Endothelial cell of umbilical vein (primary cell): Measurements from ENCODE around the gene NUTF2. TPM values are rescaled to one million over a fixed set of nuclear protein-coding genes. Genes with fewer than 3 reads are reported as not detected.

Experiments used
- BruUV-seq: library from RNA; stranded (reverse); fragments of 400-500 nt; replicated peaks from 2 replicates; lab custom pipeline; 2021; lab: Mats Ljungman, UMichigan
- CTCF ChIA-PET: fragments of 300-600, 350-600 bp; sonication (Branson Sonifier 250); formaldehyde crosslinking; loops from one replicate; lab custom pipeline; 2021; ENCODE audit warnings: antibody characterized with exemption, inconsistent platforms; lab: Charles Lee
- POLR2A ChIA-PET: fragments of 300-600, 350-600 bp; sonication (Branson Sonifier 250); formaldehyde crosslinking; loops from one replicate; lab custom pipeline; 2021; ENCODE audit warnings: antibody characterized with exemption, inconsistent platforms; lab: Charles Lee
- DNase-seq: peaks from one replicate; pipeline ENCODE4 v3.0.0-alpha.2; 2011; ENCODE audit warnings: low read depth, low spot score
- FAIRE-seq: peaks from 2 replicates; lab custom pipeline; 2011; peaks lifted over from hg19 to GRCh38; lab: Jason Lieb, UNC
- H2AFZ ChIP-seq: 2 replicates; pipeline ENCODE4 v1.6.0; 2012; ENCODE audit warnings: low read depth, low read length, control low read depth, inconsistent platforms
- H3K27ac ChIP-seq: 2 replicates; pipeline ENCODE4 v1.5.1; 2011; ENCODE audit warnings: low read depth, mild to moderate bottlenecking, control low read depth, low read length, moderate library complexity; ENCODE audit not compliant: insufficient read depth
- H3K27me3 ChIP-seq, 2 experiments: 2 replicates each; pipeline versions ENCODE4 v1.6.0 to v1.6.1; 2011; ENCODE audit warnings: low read length in 2 of 2, mixed read lengths in 1 of 2; ENCODE audit not compliant: control insufficient read depth in 2 of 2, insufficient read depth in 2 of 2
- H3K36me3 ChIP-seq, 2 experiments: 2 replicates in 1 of 2; 3 replicates in 1 of 2; pipeline ENCODE4 v1.5.1; 2011; ENCODE audit warnings: low read length in 2 of 2, mild to moderate bottlenecking in 1 of 2, moderate library complexity in 1 of 2; ENCODE audit not compliant: control insufficient read depth in 2 of 2, insufficient read depth in 2 of 2; ENCODE audit errors: extremely low read depth in 1 of 2
- H3K4me1 ChIP-seq: 3 replicates; pipeline ENCODE4 v1.5.1; 2011; ENCODE audit warnings: mild to moderate bottlenecking, low read length; ENCODE audit not compliant: control insufficient read depth, insufficient read depth; ENCODE audit errors: extremely low read depth
- H3K4me2 ChIP-seq: 2 replicates; pipeline ENCODE4 v1.6.1; 2011; ENCODE audit warnings: low read length, control low read depth, mixed read lengths; ENCODE audit not compliant: insufficient read depth
- H3K4me3 ChIP-seq, 3 experiments: fragments of 200-600 bp in 1 of 3; sonication (generic), shearing (Covaris generic) in 1 of 3; replicated peaks in 1 of 3; 2 replicates each; pipeline ENCODE4 v1.5.1; 2011 to 2016; ENCODE audit warnings: control low read depth in 3 of 3, low read length in 3 of 3, mild to moderate bottlenecking in 2 of 3, inconsistent platforms in 1 of 3, low read depth in 1 of 3, moderate library complexity in 1 of 3; ENCODE audit not compliant: insufficient read depth in 1 of 3
- H3K79me2 ChIP-seq: 2 replicates; pipeline ENCODE4 v1.6.0; 2012; ENCODE audit warnings: low read length, inconsistent platforms; ENCODE audit not compliant: control insufficient read depth, insufficient read depth
- H3K9ac ChIP-seq: replicated peaks from 2 replicates; pipeline ENCODE3; 2011; ENCODE audit warnings: low read length, control low read depth; ENCODE audit not compliant: insufficient read depth; ENCODE audit errors: extremely low read depth
- H3K9me1 ChIP-seq: replicated peaks from 3 replicates; pipeline ENCODE4 v1.6.0; 2011; ENCODE audit warnings: mild to moderate bottlenecking, low read length; ENCODE audit not compliant: control insufficient read depth, insufficient read depth; ENCODE audit errors: extremely low read depth
- H3K9me3 ChIP-seq: replicated peaks from 2 replicates; pipeline ENCODE4 v1.5.1; 2012; ENCODE audit warnings: low read length, inconsistent platforms; ENCODE audit not compliant: control insufficient read depth, insufficient read depth
- H4K20me1 ChIP-seq: replicated peaks from 2 replicates; pipeline ENCODE3; 2011; ENCODE audit warnings: mild to moderate bottlenecking, low read length; ENCODE audit not compliant: control insufficient read depth, insufficient read depth; ENCODE audit errors: extremely low read depth
- CTCF ChIP-seq, 2 donors: IDR thresholded peaks; 1 replicate in 1 of 2; 2 replicates in 1 of 2; pipeline ENCODE4 v1.5.1; 2011; ENCODE audit warnings: low read length in 2 of 2, mild to moderate bottlenecking in 2 of 2, moderate library complexity in 2 of 2, control low read depth in 1 of 2, inconsistent platforms in 1 of 2, low read depth in 1 of 2; ENCODE audit not compliant: insufficient read depth in 1 of 2; ENCODE audit errors: extremely low read depth in 1 of 2
- EZH2 ChIP-seq: IDR thresholded peaks from 2 replicates; pipeline ENCODE4 v1.6.1; 2012; ENCODE audit warnings: borderline replicate concordance, low read depth, mild to moderate bottlenecking, moderate library complexity, low read length, inconsistent platforms; ENCODE audit not compliant: severe bottlenecking
- FOS ChIP-seq: IDR thresholded peaks from 2 replicates; pipeline ENCODE4 v1.6.1; 2011; ENCODE audit warnings: mild to moderate bottlenecking, low read length, moderate library complexity, borderline replicate concordance; ENCODE audit not compliant: insufficient read depth
- GATA2 ChIP-seq: IDR thresholded peaks from 2 replicates; pipeline ENCODE4 v1.7.0; 2011; ENCODE audit warnings: low read depth, mild to moderate bottlenecking, moderate library complexity, mixed read lengths, low read length; ENCODE audit not compliant: insufficient read length, insufficient read depth
- JUN ChIP-seq: IDR thresholded peaks from 2 replicates; pipeline ENCODE4 v1.6.1; 2011; ENCODE audit warnings: borderline replicate concordance, low read depth; ENCODE audit not compliant: insufficient read length, insufficient read depth
- MAX ChIP-seq: IDR thresholded peaks from 2 replicates; pipeline ENCODE4 v1.6.1; 2011; ENCODE audit not compliant: insufficient read depth, insufficient read length
- MYC ChIP-seq: IDR thresholded peaks from one replicate; pipeline ENCODE4 v1.6.1; 2011; ENCODE audit warnings: mild to moderate bottlenecking, low read depth, low read length
- POLR2A ChIP-seq: IDR thresholded peaks from 2 replicates; pipeline ENCODE4 v1.6.1; 2012; ENCODE audit warnings: low read depth, mild to moderate bottlenecking, control low read depth, low read length
- POLR2AphosphoS5 ChIP-seq: IDR thresholded peaks from 2 replicates; pipeline ENCODE4 v1.6.1; 2012; ENCODE audit warnings: low read depth, mild to moderate bottlenecking, control low read depth, low read length, moderate library complexity; ENCODE audit not compliant: insufficient read depth
- dilution Hi-C: fragments of 300-500 bp; cut with MboI; formaldehyde crosslinking; loops from one replicate; pipeline ENCODE4 v1.15.0; 2019; ENCODE audit warnings: low sequenced_read_pairs; ENCODE audit not compliant: extremely low pct_ligation_motif_present
- intact Hi-C: fragments of 100-400 bp; cut with micrococcal nuclease; formaldehyde crosslinking; loops from one replicate; pipeline ENCODE4 v1.10.0; 2022
- polyA plus RNA-seq, 4 experiments: library from polyadenylated mRNA; depleted of rRNA in 3 of 4; stranded (reverse) in 3 of 4; unstranded in 1 of 4; fragments of >200 nt; gene quantifications; 2 replicates each; pipeline versions ENCODE4 v1.2.1 to v1.2.3, GENCODE V29; 2011 to 2012; ENCODE audit warnings: missing spikeins in 1 of 4
- total RNA-seq: library from RNA; stranded (reverse); gene quantifications from 2 replicates; pipeline ENCODE4 v1.2.3, GENCODE V29; 2021

NUTF2 gene
- total and polyA plus RNA-seq, 2 donors (not counting 3 experiments of a cell fraction or from before 2014, with no cell fraction given), result 208 to 273 TPM

DNA sequence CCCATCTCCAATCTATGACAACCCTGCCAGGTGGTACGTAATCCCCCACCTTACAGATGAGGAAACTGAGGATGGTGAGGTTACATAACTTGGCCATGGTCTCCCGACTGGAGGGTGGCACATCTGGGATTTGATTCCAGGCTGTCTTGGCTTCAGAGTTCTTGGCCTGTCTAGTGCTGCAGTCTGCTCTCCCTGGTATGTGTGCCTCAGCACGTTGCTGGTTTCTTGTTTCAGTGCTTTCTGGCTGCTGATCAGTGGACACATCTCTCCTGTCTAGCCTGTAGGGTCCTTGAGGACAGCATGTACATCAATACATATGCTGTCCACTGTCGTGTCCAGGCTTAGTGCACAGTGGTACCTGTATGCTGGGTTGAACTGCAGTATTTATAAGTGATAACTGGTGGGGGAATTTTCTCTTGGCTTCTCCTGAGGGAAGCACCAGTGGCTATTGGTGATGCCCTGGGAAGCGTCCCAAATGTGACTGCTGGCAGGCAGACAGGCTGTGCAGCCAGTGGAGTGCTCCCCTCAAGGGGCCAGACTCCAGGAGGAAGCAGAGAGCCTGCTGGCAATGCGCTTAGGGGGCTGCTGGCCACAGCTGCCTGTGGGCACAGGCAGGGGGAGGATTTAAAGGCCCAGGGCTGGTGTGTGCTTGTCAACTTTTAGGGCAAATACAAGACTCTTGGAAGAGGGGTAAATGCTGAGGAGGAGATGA is 70.6 kb downstream of the NUTF2 start:
- dilution Hi-C loops, result loop anchor here (25.0 kb wide), 1 partner anchor 230 kb away; no protein-coding TSS in a partner anchor
- FAIRE-seq (no peak), DNase-seq (no peak)
- Histone ChIP-seq H3K27me3 (no peaks in the 10 kb centered on the region), H3K4me3 (no peak overlapping the region), H3K9me1 (no peaks in the 10 kb centered on the region), H3K4me2 (no peak overlapping the region), H3K9ac (no peak overlapping the region), H3K79me2 (no peaks in the 10 kb centered on the region), H3K36me3 (peaks cover 0 to 14% of the 10 kb centered on the region in 2 experiments), H4K20me1 (no peaks in the 10 kb centered on the region), H3K9me3 (no peaks in the 10 kb centered on the region), H2AFZ (no peak overlapping the region), H3K4me1 (no peaks in the 10 kb centered on the region), H3K27ac (no peak overlapping the region)
- TF ChIP-seq FOS (no peak), MYC (no peak), MAX (no peak), JUN (no peak), GATA2 (no peak), POLR2A (no peak), CTCF (IDR thresholded peaks at IDR 0.05; ENCODE audit: extremely low read depth in 1 of 2, insufficient read depth in 1 of 2, low read depth in 1 of 2, low read length in 2 of 2) (no peak), POLR2AphosphoS5 (no peak), EZH2 (no peak)
- CTCF ChIA-PET, result interaction anchor here (0.8 to 1.7 kb wide), 5 partner anchors 9 to 396 kb away, joined by 3 to 6 read pairs (median 5); no protein-coding TSS in a partner anchor
- POLR2A ChIA-PET, result no interaction called here
- no TSS peak for BruUV-seq
- intact Hi-C loops, result no loop called here
